NB4 (cell line): ENCODE measurements around the gene CCM2.

Experiments used
- DNase-seq: peaks from one replicate; pipeline ENCODE4 v3.0.0; 2010; ENCODE audit warnings: low read depth
- H3K4me3 ChIP-seq: one replicate; pipeline ENCODE4 v1.5.1; 2011; ENCODE audit warnings: mild to moderate bottlenecking, low read depth, low read length, moderate library complexity
- CTCF ChIP-seq: IDR thresholded peaks from one replicate; pipeline ENCODE4 v1.5.1; 2012; ENCODE audit warnings: low read depth, low read length
- MAX ChIP-seq: IDR thresholded peaks from 2 replicates; pipeline ENCODE4 v1.6.1; 2011; ENCODE audit warnings: low read depth, low read length
- MYC ChIP-seq: IDR thresholded peaks from 2 replicates; pipeline ENCODE4 v1.6.1; 2011; ENCODE audit warnings: low read depth, low read length
- POLR2A ChIP-seq: IDR thresholded peaks from 2 replicates; pipeline ENCODE4 v1.6.1; 2011; ENCODE audit warnings: mild to moderate bottlenecking; ENCODE audit not compliant: insufficient read length; ENCODE audit errors: extremely low read depth

The CCM2 gene

GRCh38 chr7:45071528-45071927, 71.5 kb downstream of the CCM2 start:
- no peak for TF ChIP-seq POLR2A
- TF ChIP-seq MAX: no peak
- no peak for TF ChIP-seq MYC
- no peak for TF ChIP-seq CTCF
- H3K4me3 ChIP-seq: no peak overlapping the region
- no peak for DNase-seq

- no peak overlapping the region for H3K4me3 ChIP-seq
- DNase-seq: no peak
- no peak for TF ChIP-seq MAX
Measured at GRCh38 chr7:45072131-45073030, 72.4 kb downstream of the CCM2 start.

GRCh38 chr7:45073031-45073785, 73.2 kb downstream of the CCM2 start:
- DNase-seq: peak; percentile 36
- no peak for TF ChIP-seq MAX
- no peak for TF ChIP-seq POLR2A
- no peak for TF ChIP-seq CTCF
- no peak for TF ChIP-seq MYC
- H3K4me3 ChIP-seq: no peak overlapping the region

- no peak for DNase-seq
- TF ChIP-seq MAX: no peak
- TF ChIP-seq CTCF: no peak
- no peak for TF ChIP-seq POLR2A
- TF ChIP-seq MYC: no peak
- no peak overlapping the region for H3K4me3 ChIP-seq
Measured at GRCh38 chr7:45073786-45074527, 74.0 kb downstream of the CCM2 start.

GRCh38 chr7:45074528-45075354, 74.7 kb downstream of the CCM2 start:
- TF ChIP-seq POLR2A (no peak), MYC (no peak), MAX (no peak), CTCF (no peak)
- no peak for DNase-seq
- H3K4me3 ChIP-seq: no peak overlapping the region
